Neural progenitor cell (in vitro differentiated cells): ENCODE measurements around the gene SLC26A6.

Source experiments
- EZH2 ChIP-seq: fragments of 200-600 bp; sonication (generic); IDR thresholded peaks from 2 replicates; pipeline ENCODE4 v1.6.1; 2017; ENCODE audit warnings: antibody characterized with exemption, mild to moderate bottlenecking, moderate library complexity
- EZH2phosphoT487 ChIP-seq: fragments of 200-600 bp; sonication (generic); IDR thresholded peaks from 2 replicates; pipeline ENCODE4 v1.6.1; 2017; ENCODE audit warnings: antibody characterized with exemption
- TF ChIP-seq, protein P1 (sequence below): fragments of 200-600 bp; sonication (generic); IDR thresholded peaks from 2 replicates; pipeline ENCODE4 v1.5.1; 2017; ENCODE audit warnings: antibody characterized with exemption, mild to moderate bottlenecking

DNA sequence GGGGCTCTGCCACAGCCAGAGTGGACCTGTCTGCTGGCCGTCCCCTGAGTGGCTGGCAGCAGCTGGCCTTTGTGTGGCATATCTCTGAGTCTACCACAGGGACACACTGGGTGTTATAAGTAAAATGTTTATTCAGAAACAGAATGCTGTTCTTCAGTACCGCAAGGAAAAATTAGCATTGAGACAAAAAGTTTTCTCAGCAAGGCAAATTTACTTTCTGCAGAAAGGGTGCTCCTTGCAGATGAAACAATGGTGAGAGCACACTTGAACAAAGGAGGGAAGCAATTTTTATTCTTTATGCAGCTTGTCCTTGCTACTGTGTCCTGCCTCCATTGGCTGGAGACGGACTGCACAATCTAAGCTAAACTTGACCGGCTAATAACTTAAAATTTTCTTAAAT, 17.7 kb downstream of the SLC26A6 start:
- TF ChIP-seq, protein P1, sequence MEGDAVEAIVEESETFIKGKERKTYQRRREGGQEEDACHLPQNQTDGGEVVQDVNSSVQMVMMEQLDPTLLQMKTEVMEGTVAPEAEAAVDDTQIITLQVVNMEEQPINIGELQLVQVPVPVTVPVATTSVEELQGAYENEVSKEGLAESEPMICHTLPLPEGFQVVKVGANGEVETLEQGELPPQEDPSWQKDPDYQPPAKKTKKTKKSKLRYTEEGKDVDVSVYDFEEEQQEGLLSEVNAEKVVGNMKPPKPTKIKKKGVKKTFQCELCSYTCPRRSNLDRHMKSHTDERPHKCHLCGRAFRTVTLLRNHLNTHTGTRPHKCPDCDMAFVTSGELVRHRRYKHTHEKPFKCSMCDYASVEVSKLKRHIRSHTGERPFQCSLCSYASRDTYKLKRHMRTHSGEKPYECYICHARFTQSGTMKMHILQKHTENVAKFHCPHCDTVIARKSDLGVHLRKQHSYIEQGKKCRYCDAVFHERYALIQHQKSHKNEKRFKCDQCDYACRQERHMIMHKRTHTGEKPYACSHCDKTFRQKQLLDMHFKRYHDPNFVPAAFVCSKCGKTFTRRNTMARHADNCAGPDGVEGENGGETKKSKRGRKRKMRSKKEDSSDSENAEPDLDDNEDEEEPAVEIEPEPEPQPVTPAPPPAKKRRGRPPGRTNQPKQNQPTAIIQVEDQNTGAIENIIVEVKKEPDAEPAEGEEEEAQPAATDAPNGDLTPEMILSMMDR: no peak
- TF ChIP-seq EZH2phosphoT487 (no peak), EZH2 (no peak)
